H9 (cell line): Measurements from ENCODE around the gene TTC29. TPM values are rescaled to one million over a fixed set of nuclear protein-coding genes. Genes with fewer than 3 reads are reported as not detected.
A peak's percentile ranks its signal among the peaks of the same experiment; 100 is the strongest.

ENCODE experiments used
- DNase-seq: peaks from one replicate; pipeline ENCODE4 v3.0.0-alpha.2; 2017
- H2AFZ ChIP-seq: one replicate; pipeline ENCODE4 v1.6.1; 2013; ENCODE audit warnings: mild to moderate bottlenecking, low read length, control low read depth, moderate library complexity
- H2AK5ac ChIP-seq: 2 replicates; pipeline ENCODE4 v1.6.1; 2013; ENCODE audit warnings: low read length, control low read depth, mixed read lengths; ENCODE audit not compliant: insufficient read length
- H2BK120ac ChIP-seq: one replicate; pipeline ENCODE4 v1.6.1; 2013; ENCODE audit warnings: low read depth, mild to moderate bottlenecking, low read length, control low read depth, inconsistent platforms; ENCODE audit not compliant: poor library complexity, severe bottlenecking
- H2BK12ac ChIP-seq: 2 replicates; pipeline ENCODE4 v1.6.1; 2013; ENCODE audit warnings: low read length, control low read depth, mixed read lengths, low read depth; ENCODE audit not compliant: insufficient read length
- H2BK15ac ChIP-seq: 2 replicates; pipeline ENCODE4 v1.6.1; 2013; ENCODE audit warnings: low read depth, low read length, control low read depth
- H2BK20ac ChIP-seq: one replicate; pipeline ENCODE4 v1.6.1; 2013; ENCODE audit warnings: low read depth, mild to moderate bottlenecking, low read length, control low read depth, inconsistent platforms; ENCODE audit not compliant: poor library complexity, severe bottlenecking
- H2BK5ac ChIP-seq: 2 replicates; pipeline ENCODE4 v1.6.1; 2013; ENCODE audit warnings: low read length, control low read depth, mixed read lengths; ENCODE audit not compliant: insufficient read length
- H3K14ac ChIP-seq: 2 replicates; pipeline ENCODE4 v1.6.1; 2013; ENCODE audit warnings: low read length, control low read depth; ENCODE audit not compliant: insufficient read depth
- H3K18ac ChIP-seq: 2 replicates; pipeline ENCODE4 v1.6.1; 2013; ENCODE audit warnings: low read depth, mild to moderate bottlenecking, mixed read lengths, low read length, control low read depth; ENCODE audit not compliant: insufficient read length
- H3K23ac ChIP-seq: 2 replicates; pipeline ENCODE4 v1.6.1; 2013; ENCODE audit warnings: low read length, control low read depth, mixed read lengths, low read depth; ENCODE audit not compliant: insufficient read length
- H3K23me2 ChIP-seq: 2 replicates; pipeline ENCODE4 v1.6.1; 2013; ENCODE audit warnings: low read depth, mild to moderate bottlenecking, mixed read lengths, low read length, control low read depth; ENCODE audit not compliant: insufficient read length, poor library complexity, severe bottlenecking
- H3K27ac ChIP-seq: 2 replicates; pipeline ENCODE4 v1.5.1; 2013; ENCODE audit warnings: low read length, control low read depth, mixed read lengths, low read depth; ENCODE audit not compliant: insufficient read length
- H3K27me3 ChIP-seq: 2 replicates; pipeline ENCODE4 v1.6.1; 2013; ENCODE audit warnings: low read length, control low read depth, inconsistent platforms; ENCODE audit not compliant: insufficient read depth
- H3K4ac ChIP-seq: 2 replicates; pipeline ENCODE4 v1.6.1; 2013; ENCODE audit warnings: low read depth, mild to moderate bottlenecking, control low read depth, inconsistent platforms, low read length, moderate library complexity
- H3K4me1 ChIP-seq: 2 replicates; pipeline ENCODE4 v1.6.1; 2013; ENCODE audit warnings: low read length, control low read depth, inconsistent platforms; ENCODE audit not compliant: insufficient read depth
- H3K4me2 ChIP-seq: 2 replicates; pipeline ENCODE4 v1.6.1; 2013; ENCODE audit warnings: low read length, control low read depth, mixed read lengths; ENCODE audit not compliant: insufficient read length, insufficient read depth
- H3K56ac ChIP-seq: 2 replicates; pipeline ENCODE4 v1.6.1; 2013; ENCODE audit warnings: low read depth, mild to moderate bottlenecking, mixed read lengths, low read length, control low read depth; ENCODE audit not compliant: insufficient read length
- H3K79me1 ChIP-seq: 2 replicates; pipeline ENCODE4 v1.6.1; 2013; ENCODE audit warnings: low read depth, mild to moderate bottlenecking, moderate library complexity, low read length, control low read depth, inconsistent platforms; ENCODE audit not compliant: insufficient read depth, poor library complexity, severe bottlenecking
- H3K79me2 ChIP-seq: 2 replicates; pipeline ENCODE4 v1.6.1; 2013; ENCODE audit warnings: low read length, control low read depth, inconsistent platforms; ENCODE audit not compliant: insufficient read depth
- H3K9ac ChIP-seq: 2 replicates; pipeline ENCODE4 v1.6.1; 2013; ENCODE audit warnings: low read length, control low read depth, mixed read lengths; ENCODE audit not compliant: insufficient read length; ENCODE audit errors: extremely low read depth
- H3K9me3 ChIP-seq: one replicate; pipeline ENCODE4 v1.6.1; 2013; ENCODE audit warnings: low read depth, low read length, inconsistent platforms; ENCODE audit not compliant: control insufficient read depth
- H3T11ph ChIP-seq: one replicate; pipeline ENCODE4 v1.6.1; 2013; ENCODE audit warnings: mild to moderate bottlenecking, low read length, control low read depth, inconsistent platforms
- H4K20me1 ChIP-seq: one replicate; pipeline ENCODE4 v1.6.1; 2013; ENCODE audit not compliant: control insufficient read depth, insufficient read length, insufficient read depth
- H4K5ac ChIP-seq: 2 replicates; pipeline ENCODE4 v1.6.1; 2013; ENCODE audit warnings: low read depth, mild to moderate bottlenecking, mixed read lengths, low read length, control low read depth; ENCODE audit not compliant: insufficient read length
- H4K8ac ChIP-seq: replicated peaks from 2 replicates; pipeline ENCODE4 v1.6.1; 2013; ENCODE audit warnings: low read length, control low read depth, mixed read lengths, low read depth; ENCODE audit not compliant: insufficient read length
- H4K91ac ChIP-seq: 2 replicates; pipeline ENCODE4 v1.6.1; 2013; ENCODE audit warnings: low read depth, mild to moderate bottlenecking, moderate library complexity, mixed read lengths, low read length, control low read depth; ENCODE audit not compliant: insufficient read length
- H3K27ac Mint-ChIP-seq, 3 experiments: 2 replicates in 2 of 3; 3 replicates in 1 of 3; pipeline ENCODE4 v1.8.0; 2020 to 2021; ENCODE audit warnings: mixed read lengths in 3 of 3, mild to moderate bottlenecking in 1 of 3, moderate library complexity in 1 of 3
- H3K27me3 Mint-ChIP-seq: 2 replicates; pipeline ENCODE4 v1.8.0; 2021; ENCODE audit warnings: low read depth, mild to moderate bottlenecking, moderate library complexity, mixed read lengths
- H3K36me3 Mint-ChIP-seq, 3 experiments: 2 replicates in 2 of 3; 3 replicates in 1 of 3; pipeline ENCODE4 v1.8.0; 2020 to 2021; ENCODE audit warnings: low read depth in 3 of 3, mixed read lengths in 3 of 3; ENCODE audit not compliant: insufficient read depth in 1 of 3
- H3K4me1 Mint-ChIP-seq, 2 experiments: 2 replicates each; pipeline ENCODE4 v1.8.0; 2020; ENCODE audit warnings: mixed read lengths in 2 of 2
- H3K4me3 Mint-ChIP-seq, 2 experiments: 2 replicates in 1 of 2; 3 replicates in 1 of 2; pipeline ENCODE4 v1.8.0; 2020 to 2021; ENCODE audit warnings: mild to moderate bottlenecking in 2 of 2, mixed read lengths in 2 of 2, moderate library complexity in 1 of 2
- H3K9me3 Mint-ChIP-seq, 2 experiments: 2 replicates in 1 of 2; 3 replicates in 1 of 2; pipeline ENCODE4 v1.8.0; 2020; ENCODE audit warnings: mild to moderate bottlenecking in 2 of 2, mixed read lengths in 2 of 2, moderate library complexity in 1 of 2
- WGBS: extraction: QIAGEN DNeasy Blood & Tissue Kit; methylation state at CpG from one replicate; pipeline ENCODE4 v1.1.7; 2013; ENCODE audit warnings: missing lambda C conversion rate, low lambda C conversion rate, mixed read lengths; ENCODE audit not compliant: insufficient read length; ENCODE audit errors: extremely low coverage; 5-methylcytosine and 5-hydroxymethylcytosine counted together
- total RNA-seq: library from RNA; stranded (reverse); gene quantifications from 2 replicates; pipeline ENCODE4 v1.2.1, GENCODE V29; 2021
- TF ChIP-seq, protein P1 (sequence below): fragments of 200-600 bp; sonication (generic); conservative IDR thresholded peaks from 3 replicates; pipeline ENCODE4 v1.8.0; 2021; ENCODE audit warnings: antibody characterized with exemption, mild to moderate bottlenecking

The TTC29 gene
- total RNA-seq, 1 experiment from 2014 or later = not detected

DNA sequence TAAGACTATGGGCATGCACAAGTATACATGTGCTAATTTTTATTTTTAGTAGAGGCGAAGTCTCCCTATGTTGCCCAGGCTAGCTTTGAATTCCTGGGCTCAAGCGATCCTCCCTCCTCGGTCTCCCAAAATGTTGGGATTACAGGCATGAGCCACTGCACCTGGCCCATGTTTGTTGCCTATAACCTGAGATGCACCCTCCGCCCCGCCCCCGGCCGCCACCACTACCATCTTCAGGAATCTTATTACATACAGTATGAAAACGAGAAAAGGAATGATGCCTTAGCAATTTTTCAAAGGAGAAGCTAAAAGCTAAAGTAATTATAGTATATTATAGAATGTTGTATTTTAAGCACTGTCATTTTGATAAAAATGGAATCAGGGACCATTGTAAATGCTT lies 245.8 kb downstream of the TTC29 start:
- TF ChIP-seq, protein P1, sequence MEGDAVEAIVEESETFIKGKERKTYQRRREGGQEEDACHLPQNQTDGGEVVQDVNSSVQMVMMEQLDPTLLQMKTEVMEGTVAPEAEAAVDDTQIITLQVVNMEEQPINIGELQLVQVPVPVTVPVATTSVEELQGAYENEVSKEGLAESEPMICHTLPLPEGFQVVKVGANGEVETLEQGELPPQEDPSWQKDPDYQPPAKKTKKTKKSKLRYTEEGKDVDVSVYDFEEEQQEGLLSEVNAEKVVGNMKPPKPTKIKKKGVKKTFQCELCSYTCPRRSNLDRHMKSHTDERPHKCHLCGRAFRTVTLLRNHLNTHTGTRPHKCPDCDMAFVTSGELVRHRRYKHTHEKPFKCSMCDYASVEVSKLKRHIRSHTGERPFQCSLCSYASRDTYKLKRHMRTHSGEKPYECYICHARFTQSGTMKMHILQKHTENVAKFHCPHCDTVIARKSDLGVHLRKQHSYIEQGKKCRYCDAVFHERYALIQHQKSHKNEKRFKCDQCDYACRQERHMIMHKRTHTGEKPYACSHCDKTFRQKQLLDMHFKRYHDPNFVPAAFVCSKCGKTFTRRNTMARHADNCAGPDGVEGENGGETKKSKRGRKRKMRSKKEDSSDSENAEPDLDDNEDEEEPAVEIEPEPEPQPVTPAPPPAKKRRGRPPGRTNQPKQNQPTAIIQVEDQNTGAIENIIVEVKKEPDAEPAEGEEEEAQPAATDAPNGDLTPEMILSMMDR = no peak
- Histone ChIP-seq H3K79me2 (no peaks in the 10 kb centered on the region), H3K9ac (no peak overlapping the region), H3K79me1 (no peaks in the 10 kb centered on the region), H2AK5ac (no peak overlapping the region), H2BK12ac (no peak overlapping the region), H2BK20ac (no peak overlapping the region), H3K23me2 (no peaks in the 10 kb centered on the region), H3K14ac (no peak overlapping the region), H3K23ac (no peak overlapping the region), H3K4me1 (no peaks in the 10 kb centered on the region), H4K20me1 (no peaks in the 10 kb centered on the region), H3K4ac (no peak overlapping the region), H3K4me2 (no peak overlapping the region), H3K27ac (no peak overlapping the region), H3K18ac (no peak overlapping the region), H2BK5ac (no peak overlapping the region), H4K91ac (no peak overlapping the region), H2BK120ac (no peak overlapping the region), H4K8ac (no peak overlapping the region), H4K5ac (no peak overlapping the region), H3K56ac (no peak overlapping the region), H3K9me3 (no peaks in the 10 kb centered on the region), H3K27me3 (no peaks in the 10 kb centered on the region), H3T11ph (no peak overlapping the region), H2AFZ (no peak overlapping the region), H2BK15ac (no peak overlapping the region)
- no peaks in the 10 kb centered on the region for H3K36me3 Mint-ChIP-seq
- DNase-seq = no peak
- no peaks in the 10 kb centered on the region for H3K4me1 Mint-ChIP-seq
- no CpG with 5 or more reads among the region's 8 CpGs for WGBS
- peaks cover under 1% of the 10 kb centered on the region; the same call in 1 of the 2 replicates for H3K27me3 Mint-ChIP-seq
- H3K27ac Mint-ChIP-seq = peak overlapping the region in 1 of 3 experiments; percentile 84; a peak in 1 of 7 replicates
- H3K4me3 Mint-ChIP-seq = no peak overlapping the region
- no peaks in the 10 kb centered on the region for H3K9me3 Mint-ChIP-seq
